ENCODE measurements around the gene CMTM4. TPM values are rescaled to one million over a fixed set of nuclear protein-coding genes. Genes with fewer than 3 reads are reported as not detected.

The CMTM4 gene
- 0.25 and 0.71 TPM in 2 replicates for total RNA-seq (2014; rRNA removed; shearing (Covaris generic); ENCODE audit: low replicate concordance)

- Histone ChIP-seq H3K27me3 (ENCODE audit: low read length) (no peaks in the 10 kb centered on the region), H3K79me2 (ENCODE audit: low read length) (no peaks in the 10 kb centered on the region), H3K4me2 (ENCODE audit: low read depth, low read length, poor library complexity, severe bottlenecking) (peak within 1 kb of the TSS; percentile 23), H3K9me2 (replicated peaks; ENCODE audit: insufficient read depth, low read length) (no peaks in the 10 kb centered on the region), H3K4me3 (ENCODE audit: low read length) (no peak within 1 kb of the TSS), H4K20me1 (ENCODE audit: insufficient read depth, low read depth, low read length) (no peaks in the 10 kb centered on the region), H2AFZ (ENCODE audit: low read length) (no peak within 1 kb of the TSS), H3K36me3 (ENCODE audit: insufficient read depth, low read length) (no peaks in the 10 kb centered on the region), H3K4me1 (ENCODE audit: low read length) (peaks cover 4% of the 10 kb centered on the region), H3K9ac (ENCODE audit: low read length) (no peak within 1 kb of the TSS), H3K27ac (ENCODE audit: low read length) (no peak within 1 kb of the TSS), H3K9me3 (ENCODE audit: low read length) (no peaks in the 10 kb centered on the region)
- peak; percentile 87 for DNase-seq
These were observed at the start of gene CMTM4 for GRCh38 chr16:66696669-66697630. TSS of gene CMTM4 (minus strand) at chr16:66696743. CDS start at chr16:66696525, 218 bp downstream.

- no peak overlapping the region for H2AFZ ChIP-seq (ENCODE audit: low read length)
- H4K20me1 ChIP-seq (ENCODE audit: insufficient read depth, low read depth, low read length) = no peaks in the 10 kb centered on the region
- H3K4me1 ChIP-seq (ENCODE audit: low read length) = peaks cover 18% of the 10 kb centered on the region
- peaks cover 26% of the 10 kb centered on the region for H3K36me3 ChIP-seq (ENCODE audit: insufficient read depth, low read length)
- H3K27me3 ChIP-seq (ENCODE audit: low read length) = no peaks in the 10 kb centered on the region
- no peak overlapping the region for H3K9ac ChIP-seq (ENCODE audit: low read length)
- H3K4me3 ChIP-seq (ENCODE audit: low read length) = no peak overlapping the region
- no peaks in the 10 kb centered on the region for H3K9me3 ChIP-seq (ENCODE audit: low read length)
- H3K9me2 ChIP-seq (replicated peaks; ENCODE audit: insufficient read depth, low read length) = no peaks in the 10 kb centered on the region
- no peak overlapping the region for H3K4me2 ChIP-seq (ENCODE audit: low read depth, low read length, poor library complexity, severe bottlenecking)
- H3K27ac ChIP-seq (ENCODE audit: low read length) = no peak overlapping the region
- peaks cover 54% of the 10 kb centered on the region for H3K79me2 ChIP-seq (ENCODE audit: low read length)
- DNase-seq = no peak
These were observed 49.5 kb upstream of the CMTM4 start for GRCh38 chr16:66746048-66746447.

- H3K9me3 ChIP-seq (ENCODE audit: low read length) = no peaks in the 10 kb centered on the region
- H3K9ac ChIP-seq (ENCODE audit: low read length) = no peak overlapping the region
- H2AFZ ChIP-seq (ENCODE audit: low read length) = no peak overlapping the region
- H3K36me3 ChIP-seq (ENCODE audit: insufficient read depth, low read length) = peaks cover 30% of the 10 kb centered on the region
- peaks cover 38% of the 10 kb centered on the region for H3K79me2 ChIP-seq (ENCODE audit: low read length)
- H4K20me1 ChIP-seq (ENCODE audit: insufficient read depth, low read depth, low read length) = peaks cover 6% of the 10 kb centered on the region; the same call in 1 of the 2 replicates
- H3K4me3 ChIP-seq (ENCODE audit: low read length) = no peak overlapping the region
- no peak for DNase-seq
- no peak overlapping the region for H3K4me2 ChIP-seq (ENCODE audit: low read depth, low read length, poor library complexity, severe bottlenecking)
- no peaks in the 10 kb centered on the region for H3K4me1 ChIP-seq (ENCODE audit: low read length)
- H3K27me3 ChIP-seq (ENCODE audit: low read length) = no peaks in the 10 kb centered on the region
- no peak overlapping the region for H3K27ac ChIP-seq (ENCODE audit: low read length)
- no peaks in the 10 kb centered on the region for H3K9me2 ChIP-seq (replicated peaks; ENCODE audit: insufficient read depth, low read length)
These were observed 45.6 kb upstream of the CMTM4 start for GRCh38 chr16:66741950-66742808.

GRCh38 chr16:66741169-66741900 lies 44.8 kb upstream of the CMTM4 start:
- Histone ChIP-seq H3K9ac (ENCODE audit: low read length) (no peak overlapping the region), H3K27me3 (ENCODE audit: low read length) (no peaks in the 10 kb centered on the region), H4K20me1 (ENCODE audit: insufficient read depth, low read depth, low read length) (peaks cover 6% of the 10 kb centered on the region; the same call in 1 of the 2 replicates), H3K9me3 (ENCODE audit: low read length) (no peaks in the 10 kb centered on the region), H2AFZ (ENCODE audit: low read length) (no peak overlapping the region), H3K9me2 (replicated peaks; ENCODE audit: insufficient read depth, low read length) (no peaks in the 10 kb centered on the region), H3K36me3 (ENCODE audit: insufficient read depth, low read length) (peaks cover 36% of the 10 kb centered on the region), H3K4me2 (ENCODE audit: low read depth, low read length, poor library complexity, severe bottlenecking) (no peak overlapping the region), H3K4me1 (ENCODE audit: low read length) (no peaks in the 10 kb centered on the region), H3K79me2 (ENCODE audit: low read length) (peaks cover 34% of the 10 kb centered on the region), H3K27ac (ENCODE audit: low read length) (no peak overlapping the region), H3K4me3 (ENCODE audit: low read length) (no peak overlapping the region)
- no peak for DNase-seq

- Histone ChIP-seq H3K79me2 (ENCODE audit: low read length) (peaks cover 29% of the 10 kb centered on the region), H3K36me3 (ENCODE audit: insufficient read depth, low read length) (peaks cover 44% of the 10 kb centered on the region)
These were observed 44.0 kb upstream of the CMTM4 start for GRCh38 chr16:66740533-66740932.

GRCh38 chr16:66740010-66740409 lies 43.5 kb upstream of the CMTM4 start:
- Histone ChIP-seq H3K27me3 (ENCODE audit: low read length) (no peaks in the 10 kb centered on the region), H3K79me2 (ENCODE audit: low read length) (peaks cover 29% of the 10 kb centered on the region), H3K4me3 (ENCODE audit: low read length) (no peak overlapping the region), H2AFZ (ENCODE audit: low read length) (no peak overlapping the region), H3K27ac (ENCODE audit: low read length) (no peak overlapping the region), H3K4me2 (ENCODE audit: low read depth, low read length, poor library complexity, severe bottlenecking) (no peak overlapping the region), H3K4me1 (ENCODE audit: low read length) (no peaks in the 10 kb centered on the region), H3K9me3 (ENCODE audit: low read length) (no peaks in the 10 kb centered on the region), H3K36me3 (ENCODE audit: insufficient read depth, low read length) (peaks cover 44% of the 10 kb centered on the region), H3K9me2 (replicated peaks; ENCODE audit: insufficient read depth, low read length) (no peaks in the 10 kb centered on the region), H4K20me1 (ENCODE audit: insufficient read depth, low read depth, low read length) (peaks cover 6% of the 10 kb centered on the region; the same call in 1 of the 2 replicates), H3K9ac (ENCODE audit: low read length) (no peak overlapping the region)
- peak; percentile 71 for DNase-seq

More at GRCh38 chr16:66740533-66740932, 44.0 kb upstream of the CMTM4 start:
- peaks cover 6% of the 10 kb centered on the region; the same call in 1 of the 2 replicates for H4K20me1 ChIP-seq (ENCODE audit: insufficient read depth, low read depth, low read length)
- no peaks in the 10 kb centered on the region for H3K27me3 ChIP-seq (ENCODE audit: low read length)
- H3K9ac ChIP-seq (ENCODE audit: low read length) = no peak overlapping the region
- no peak overlapping the region for H3K27ac ChIP-seq (ENCODE audit: low read length)
- H2AFZ ChIP-seq (ENCODE audit: low read length) = no peak overlapping the region
- H3K9me3 ChIP-seq (ENCODE audit: low read length) = no peaks in the 10 kb centered on the region
- no peaks in the 10 kb centered on the region for H3K9me2 ChIP-seq (replicated peaks; ENCODE audit: insufficient read depth, low read length)
- no peak overlapping the region for H3K4me2 ChIP-seq (ENCODE audit: low read depth, low read length, poor library complexity, severe bottlenecking)
- DNase-seq = no peak
- no peak overlapping the region for H3K4me3 ChIP-seq (ENCODE audit: low read length)
- H3K4me1 ChIP-seq (ENCODE audit: low read length) = no peaks in the 10 kb centered on the region

GRCh38 chr16:66735891-66736290 lies 39.3 kb upstream of the CMTM4 start:
- no peak overlapping the region for H3K4me3 ChIP-seq (ENCODE audit: low read length)
- H4K20me1 ChIP-seq (ENCODE audit: insufficient read depth, low read depth, low read length) = peaks cover 6% of the 10 kb centered on the region; the same call in 1 of the 2 replicates
- H3K9ac ChIP-seq (ENCODE audit: low read length) = no peak overlapping the region
- no peaks in the 10 kb centered on the region for H3K27me3 ChIP-seq (ENCODE audit: low read length)
- H3K27ac ChIP-seq (ENCODE audit: low read length) = no peak overlapping the region
- H3K4me2 ChIP-seq (ENCODE audit: low read depth, low read length, poor library complexity, severe bottlenecking) = no peak overlapping the region
- H3K36me3 ChIP-seq (ENCODE audit: insufficient read depth, low read length) = peaks cover 42% of the 10 kb centered on the region; the same call in 1 of the 2 replicates
- no peak overlapping the region for H2AFZ ChIP-seq (ENCODE audit: low read length)
- peaks cover 20% of the 10 kb centered on the region for H3K79me2 ChIP-seq (ENCODE audit: low read length)
- H3K9me2 ChIP-seq (replicated peaks; ENCODE audit: insufficient read depth, low read length) = no peaks in the 10 kb centered on the region
- H3K9me3 ChIP-seq (ENCODE audit: low read length) = no peaks in the 10 kb centered on the region
- H3K4me1 ChIP-seq (ENCODE audit: low read length) = no peaks in the 10 kb centered on the region
- no peak for DNase-seq
